CD8-positive, alpha-beta memory T cell (primary cell): Measurements from ENCODE around the gene JAM2. TPM values are rescaled to one million over a fixed set of nuclear protein-coding genes. Genes with fewer than 3 reads are reported as not detected.
"Not testable (repeated sequence)": the region's sequence is repeated elsewhere in the genome, so short reads cannot be mapped to it uniquely, and the experiment has no call there.

Experiments used
- CTCF ChIA-PET: fragments of 350-600 bp; sonication (Branson Sonifier 250); formaldehyde crosslinking; loops from one replicate; lab custom pipeline; 2021; ENCODE audit warnings: antibody characterized with exemption; lab: Charles Lee
- POLR2A ChIA-PET: fragments of 350-600 bp; sonication (Branson Sonifier 250); formaldehyde crosslinking; loops from one replicate; lab custom pipeline; 2021; ENCODE audit warnings: antibody characterized with exemption; lab: Charles Lee
- DNase-seq, 5 donors: peaks; one replicate each; pipeline versions ENCODE4 v3.0.0 to v3.0.0-alpha.2; 2020 to 2022; ENCODE audit warnings: mixed read lengths in 1 of 5
- H3K27ac ChIP-seq: one replicate; pipeline ENCODE4 v1.7.0; 2013; ENCODE audit warnings: low read depth, mild to moderate bottlenecking, low read length, moderate library complexity
- H3K27me3 ChIP-seq: 2 replicates; pipeline ENCODE4 v1.7.0; 2013; ENCODE audit warnings: low read length, mild to moderate bottlenecking; ENCODE audit not compliant: insufficient read depth, poor library complexity, severe bottlenecking
- H3K36me3 ChIP-seq: 2 replicates; pipeline ENCODE4 v1.7.0; 2013; ENCODE audit warnings: mild to moderate bottlenecking, low read length, moderate library complexity; ENCODE audit not compliant: insufficient read depth
- H3K4me1 ChIP-seq: 2 replicates; pipeline ENCODE4 v1.7.0; 2013; ENCODE audit warnings: mild to moderate bottlenecking, low read length, moderate library complexity; ENCODE audit not compliant: insufficient read depth
- H3K4me3 ChIP-seq: 2 replicates; pipeline ENCODE4 v1.7.0; 2013; ENCODE audit warnings: mild to moderate bottlenecking, low read length
- H3K9me3 ChIP-seq: 2 replicates; pipeline ENCODE4 v1.7.0; 2013; ENCODE audit warnings: mild to moderate bottlenecking, low read length
- H3K27ac Mint-ChIP-seq, 8 donors: one replicate each; pipeline ENCODE4 v1.8.0; 2020 to 2021; ENCODE audit warnings: mixed read lengths in 8 of 8, mild to moderate bottlenecking in 6 of 8, inconsistent platforms in 3 of 8, moderate library complexity in 3 of 8
- H3K27me3 Mint-ChIP-seq, 2 donors: one replicate each; pipeline ENCODE4 v1.8.0; 2020 to 2021; ENCODE audit warnings: mixed read lengths in 2 of 2, mild to moderate bottlenecking in 1 of 2, moderate library complexity in 1 of 2
- H3K36me3 Mint-ChIP-seq, 3 donors: one replicate each; pipeline ENCODE4 v1.8.0; 2020 to 2021; ENCODE audit warnings: mixed read lengths in 3 of 3, inconsistent platforms in 1 of 3, mild to moderate bottlenecking in 1 of 3
- H3K4me1 Mint-ChIP-seq, 3 donors: one replicate each; pipeline ENCODE4 v1.8.0; 2020 to 2021; ENCODE audit warnings: mixed read lengths in 3 of 3, inconsistent platforms in 1 of 3, mild to moderate bottlenecking in 1 of 3
- H3K4me3 Mint-ChIP-seq, 7 donors: one replicate each; pipeline ENCODE4 v1.8.0; 2020 to 2021; ENCODE audit warnings: mixed read lengths in 7 of 7, mild to moderate bottlenecking in 6 of 7, moderate library complexity in 4 of 7, inconsistent platforms in 2 of 7
- H3K9me3 Mint-ChIP-seq, 5 donors: one replicate each; pipeline ENCODE4 v1.8.0; 2020 to 2022; ENCODE audit warnings: mixed read lengths in 5 of 5, mild to moderate bottlenecking in 3 of 5, moderate library complexity in 2 of 5, inconsistent platforms in 1 of 5
- polyA plus RNA-seq: library from polyadenylated mRNA; unstranded; fragments of 300-500 nt; fragmentation: Illumina TruSeq; gene quantifications from one replicate; pipeline ENCODE4 v1.2.3, GENCODE V29; 2021
- total RNA-seq, 2 experiments: library from RNA; stranded (reverse); gene quantifications; one replicate each; pipeline ENCODE4 v1.2.3, GENCODE V29; 2021

Gene JAM2
- total and polyA plus RNA-seq, 3 experiments from 2014 or later = 1.2 to 1.4 TPM; not detected in 1

DNA sequence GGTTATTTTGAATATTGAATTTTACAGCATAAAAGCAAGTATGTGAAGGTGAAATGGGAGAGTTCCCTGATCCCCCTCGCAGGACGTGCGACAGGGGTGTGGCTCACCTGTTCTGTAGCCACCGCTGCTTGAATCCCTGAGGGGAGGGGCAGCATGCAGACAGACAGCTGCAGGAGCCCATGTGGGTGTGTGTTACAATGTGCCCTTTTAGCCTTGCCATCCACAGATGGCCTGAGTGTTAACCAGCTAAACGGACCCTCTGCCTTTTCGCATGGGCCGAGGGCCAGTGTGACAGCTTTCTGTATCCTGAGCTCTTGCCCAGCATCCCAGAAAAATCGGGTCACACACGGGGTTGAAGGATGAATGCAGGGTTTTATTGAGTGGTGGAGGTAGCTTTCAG, 43.3 kb downstream of the JAM2 start:
- Mint-ChIP-seq H3K9me3 (no peaks in the 10 kb centered on the region), H3K36me3 (no peaks in the 10 kb centered on the region), H3K4me3 (no peak overlapping the region), H3K27me3 (peaks cover 4 to 12% of the 10 kb centered on the region in 2 donors), H3K4me1 (no peaks in the 10 kb centered on the region), H3K27ac (no peak overlapping the region)
- CTCF ChIA-PET = interaction anchor here (1.0 kb wide), 1 partner anchor 9 kb away, joined by 3 read pairs; no protein-coding TSS in a partner anchor
- no peak for DNase-seq
- POLR2A ChIA-PET = no interaction called here
- Histone ChIP-seq H3K4me3 (no peak overlapping the region), H3K9me3 (no peaks in the 10 kb centered on the region), H3K4me1 (no peaks in the 10 kb centered on the region), H3K36me3 (no peaks in the 10 kb centered on the region), H3K27ac (no peak overlapping the region), H3K27me3 (no peaks in the 10 kb centered on the region)

DNA sequence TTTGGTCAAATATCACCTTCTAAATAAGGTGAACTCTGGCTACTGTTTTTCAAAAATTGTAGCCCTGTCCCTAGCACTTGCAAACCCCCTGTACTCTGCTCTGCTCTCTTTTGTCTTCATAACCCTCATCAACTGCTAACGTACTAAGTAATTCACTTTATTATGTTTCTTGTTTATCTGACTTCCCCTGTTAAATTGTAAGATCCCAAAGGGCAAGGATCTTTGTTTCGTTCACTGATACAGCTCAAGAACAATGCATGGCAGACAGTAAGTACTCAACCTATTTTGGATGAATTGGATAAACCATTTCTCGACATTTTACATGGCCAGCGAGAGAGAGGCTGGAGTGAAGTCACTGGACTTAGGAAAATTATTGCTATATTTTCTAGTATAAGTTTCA, 48.7 kb downstream of the JAM2 start:
- Histone ChIP-seq H3K27ac (no peak overlapping the region), H3K27me3 (no peaks in the 10 kb centered on the region), H3K4me3 (no peak overlapping the region), H3K9me3 (no peaks in the 10 kb centered on the region), H3K4me1 (no peaks in the 10 kb centered on the region), H3K36me3 (no peaks in the 10 kb centered on the region)
- Mint-ChIP-seq H3K9me3 (no peaks in the 10 kb centered on the region), H3K27me3 (peaks cover 6 to 13% of the 10 kb centered on the region in 2 donors), H3K4me3 (no peak overlapping the region), H3K27ac (no peak overlapping the region), H3K4me1 (no peaks in the 10 kb centered on the region), H3K36me3 (no peaks in the 10 kb centered on the region)
- ChIA-PET POLR2A (no interaction called here), CTCF (no interaction called here)
- DNase-seq = no peak

DNA sequence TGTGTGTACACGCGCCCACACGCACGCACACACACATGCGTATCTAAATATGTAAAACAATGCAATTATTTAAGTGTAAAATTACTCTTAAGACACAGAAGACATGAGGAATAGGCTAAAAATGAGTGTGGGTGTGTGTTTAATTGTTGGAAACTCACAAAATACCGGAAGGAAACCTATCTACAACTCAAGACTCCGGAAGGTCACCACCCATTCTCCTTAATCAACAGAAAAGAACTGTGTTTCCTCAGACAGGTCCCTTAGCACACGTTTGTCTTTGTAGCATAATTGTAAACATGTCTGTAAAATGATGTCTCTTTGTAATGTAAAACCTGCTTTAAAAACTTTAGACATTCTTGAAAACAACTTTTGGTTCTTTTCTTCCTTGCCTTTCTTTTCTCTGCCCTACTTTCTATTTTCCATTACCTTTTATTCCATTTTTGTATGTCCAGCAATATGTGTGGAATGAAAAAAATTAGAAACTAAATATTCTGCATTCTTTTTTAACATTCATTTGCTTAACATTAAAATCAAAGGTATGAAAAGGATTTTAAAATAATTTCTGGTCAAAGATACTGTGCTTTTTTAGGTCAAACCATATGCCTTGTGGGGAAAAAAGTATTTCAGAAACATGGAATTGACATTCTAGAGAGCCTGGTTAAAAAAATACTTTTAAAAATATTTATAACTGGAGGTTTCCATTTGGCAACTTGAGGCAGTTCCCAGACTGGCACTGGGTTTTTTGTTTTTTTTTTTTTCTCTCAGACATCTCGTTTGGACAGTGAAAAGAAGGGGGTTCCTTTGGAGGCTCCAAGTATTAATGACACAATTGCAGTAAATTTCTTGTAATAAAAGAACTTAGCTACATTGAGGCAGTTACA, 49.5 kb downstream of the JAM2 start:
- no peak overlapping the region for H3K27ac ChIP-seq
- no peaks in the 10 kb centered on the region for H3K27me3 ChIP-seq
- no peak overlapping the region for H3K27ac Mint-ChIP-seq
- no peaks in the 10 kb centered on the region for H3K4me1 ChIP-seq
- DNase-seq = no peak
- no peak overlapping the region for H3K4me3 Mint-ChIP-seq
- no peaks in the 10 kb centered on the region for H3K36me3 ChIP-seq
- ChIA-PET CTCF (no interaction called here), POLR2A (no interaction called here)
- H3K4me1 Mint-ChIP-seq = no peaks in the 10 kb centered on the region
- no peaks in the 10 kb centered on the region for H3K36me3 Mint-ChIP-seq
- no peaks in the 10 kb centered on the region for H3K9me3 Mint-ChIP-seq
- H3K4me3 ChIP-seq = no peak overlapping the region
- H3K27me3 Mint-ChIP-seq = peaks cover 3 to 13% of the 10 kb centered on the region in 2 donors
- no peaks in the 10 kb centered on the region for H3K9me3 ChIP-seq

DNA sequence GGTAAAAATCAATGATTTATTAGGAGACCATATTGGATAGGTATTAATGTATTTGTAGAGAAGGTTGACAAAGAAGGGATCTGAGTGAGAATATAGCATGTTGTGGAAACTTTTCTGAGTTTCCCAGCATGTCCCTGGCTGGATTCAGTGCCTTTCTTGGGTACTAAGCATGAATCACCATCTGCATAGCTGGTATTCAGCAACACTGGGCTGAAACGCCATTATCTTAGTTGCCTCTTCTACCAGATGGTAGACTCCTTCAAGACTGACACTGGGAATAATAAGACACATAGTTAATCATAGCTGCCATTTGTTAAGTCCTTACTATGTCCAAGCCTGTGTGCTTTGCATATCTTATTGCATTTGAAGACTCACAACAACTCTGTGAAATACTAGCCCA, 50.2 kb downstream of the JAM2 start:
- H3K27ac ChIP-seq = no peak overlapping the region
- no peaks in the 10 kb centered on the region for H3K36me3 Mint-ChIP-seq
- no peak overlapping the region for H3K4me3 Mint-ChIP-seq
- no peaks in the 10 kb centered on the region for H3K27me3 ChIP-seq
- no peaks in the 10 kb centered on the region for H3K36me3 ChIP-seq
- no peak overlapping the region for H3K27ac Mint-ChIP-seq
- H3K4me1 ChIP-seq = no peaks in the 10 kb centered on the region
- H3K27me3 Mint-ChIP-seq = peaks cover 3 to 13% of the 10 kb centered on the region in 2 donors
- POLR2A ChIA-PET = no interaction called here
- CTCF ChIA-PET = no interaction called here
- H3K4me1 Mint-ChIP-seq = no peaks in the 10 kb centered on the region
- H3K4me3 ChIP-seq = no peak overlapping the region
- H3K9me3 ChIP-seq = no peaks in the 10 kb centered on the region
- no peak for DNase-seq
- H3K9me3 Mint-ChIP-seq = no peaks in the 10 kb centered on the region

DNA sequence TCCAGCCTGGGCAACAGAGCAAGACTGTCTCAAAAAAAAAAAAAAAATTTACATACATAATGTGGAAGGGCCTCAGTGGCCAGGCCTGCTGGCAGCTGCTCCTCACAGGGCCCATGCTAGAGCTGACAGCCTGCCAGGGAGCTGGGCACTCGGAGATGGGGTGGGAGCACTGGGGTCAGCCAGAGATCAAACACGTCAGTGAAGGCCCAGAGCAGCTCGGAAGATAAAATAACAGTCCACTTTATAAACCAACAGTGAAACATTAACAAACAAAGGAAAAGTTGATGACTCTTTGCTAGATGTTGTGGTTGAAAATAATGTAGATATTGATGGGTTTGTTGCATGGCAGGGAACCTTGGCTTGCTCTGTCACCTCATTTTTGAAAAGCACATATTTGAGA, 52.9 kb downstream of the JAM2 start:
- Histone ChIP-seq H3K9me3 (no peaks in the 10 kb centered on the region), H3K27me3 (no peaks in the 10 kb centered on the region), H3K4me1 (no peaks in the 10 kb centered on the region), H3K27ac (no peak overlapping the region), H3K4me3 (no peak overlapping the region), H3K36me3 (no peaks in the 10 kb centered on the region)
- CTCF ChIA-PET = no interaction called here
- H3K27me3 Mint-ChIP-seq = peaks cover 3 to 13% of the 10 kb centered on the region in 2 donors
- H3K27ac Mint-ChIP-seq = no peak overlapping the region
- no peaks in the 10 kb centered on the region for H3K4me1 Mint-ChIP-seq
- H3K9me3 Mint-ChIP-seq = no peaks in the 10 kb centered on the region
- POLR2A ChIA-PET = no interaction called here
- no peaks in the 10 kb centered on the region for H3K36me3 Mint-ChIP-seq
- no peak for DNase-seq
- H3K4me3 Mint-ChIP-seq = no peak overlapping the region

DNA sequence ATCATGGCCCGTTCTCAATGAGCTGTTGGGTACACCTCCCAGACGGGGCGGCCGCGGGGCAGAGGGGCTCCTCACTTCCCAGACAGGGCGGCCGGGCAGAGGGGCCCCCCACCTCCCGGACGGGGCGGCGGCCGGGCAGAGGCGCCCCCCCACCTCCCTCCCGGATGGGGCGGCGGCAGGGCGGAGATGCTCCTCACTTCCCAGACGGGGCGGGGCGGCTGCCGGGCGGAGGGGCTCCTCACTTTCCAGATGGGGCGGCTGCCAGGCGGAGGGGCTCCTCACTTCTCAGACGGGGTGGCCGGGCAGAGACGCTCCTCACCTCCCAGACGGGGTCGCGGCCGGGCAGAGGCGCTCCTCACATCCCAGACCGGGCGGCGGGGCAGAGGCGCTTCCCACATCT, 56.4 kb downstream of the JAM2 start:
- H3K27me3 Mint-ChIP-seq, H3K9me3 ChIP-seq, H3K36me3 ChIP-seq, H3K27me3 ChIP-seq, H3K36me3 Mint-ChIP-seq, DNase-seq, H3K4me3 ChIP-seq, H3K4me3 Mint-ChIP-seq, H3K27ac ChIP-seq, H3K27ac Mint-ChIP-seq, H3K4me1 ChIP-seq, CTCF ChIA-PET, H3K9me3 Mint-ChIP-seq, H3K4me1 Mint-ChIP-seq, POLR2A ChIA-PET: not testable (repeated sequence)

DNA sequence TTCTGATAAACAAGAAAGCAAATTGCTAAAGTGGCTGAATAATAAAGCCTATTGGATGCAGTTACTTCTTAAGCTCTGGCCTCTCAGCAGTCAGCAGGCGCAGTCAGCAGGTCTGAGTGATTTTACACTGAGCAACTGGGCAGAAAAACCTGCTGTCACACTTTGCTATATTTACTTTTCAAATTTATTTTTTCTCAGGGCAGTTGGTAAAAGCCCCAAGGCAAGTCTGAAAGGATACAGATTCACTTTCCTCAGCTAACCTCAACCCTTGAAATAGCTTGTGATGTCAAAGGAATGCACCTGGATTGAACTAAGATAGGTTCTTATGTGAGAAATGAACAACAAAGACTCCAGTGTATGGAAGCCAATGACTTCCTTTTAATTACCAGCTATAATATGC, 61.7 kb downstream of the JAM2 start:
- ChIA-PET CTCF (interaction anchor here (1.7 to 2.1 kb wide), 2 partner anchors 7 to 93 kb away, joined by 7 to 8 read pairs; no protein-coding TSS in a partner anchor), POLR2A (no interaction called here)
- Mint-ChIP-seq H3K36me3 (peaks cover 0 to 1% (median 0%) of the 10 kb centered on the region in 3 donors), H3K27ac (peak overlapping the region in 1 of 8 donors; percentile 6), H3K4me3 (no peak overlapping the region), H3K9me3 (no peaks in the 10 kb centered on the region), H3K27me3 (peaks cover 0 to 2% of the 10 kb centered on the region in 2 donors), H3K4me1 (no peaks in the 10 kb centered on the region)
- no peaks in the 10 kb centered on the region for H3K9me3 ChIP-seq
- no peak overlapping the region for H3K27ac ChIP-seq
- DNase-seq = no peak
- H3K4me3 ChIP-seq = no peak overlapping the region
- no peaks in the 10 kb centered on the region for H3K27me3 ChIP-seq
- no peaks in the 10 kb centered on the region for H3K4me1 ChIP-seq
- H3K36me3 ChIP-seq = no peaks in the 10 kb centered on the region

DNA sequence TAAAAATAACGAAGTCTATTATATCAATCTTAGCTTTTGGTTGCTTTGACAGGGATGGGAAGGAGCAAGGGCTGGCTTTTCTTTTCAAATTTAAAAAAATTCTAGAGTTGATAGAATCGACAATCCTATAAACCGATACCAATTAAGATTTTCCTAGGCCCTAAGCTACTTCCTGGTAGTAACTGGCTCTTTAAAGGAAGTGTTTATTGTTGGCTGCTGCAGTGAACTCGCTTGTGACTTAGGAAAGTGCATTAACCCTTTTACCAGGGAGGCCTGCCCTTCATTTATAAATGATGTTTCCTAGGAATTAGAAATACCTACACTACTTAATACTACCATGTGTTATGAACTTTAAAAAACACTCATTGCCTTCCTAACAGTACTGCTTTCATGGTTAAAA, 62.5 kb downstream of the JAM2 start:
- no peak overlapping the region for H3K27ac Mint-ChIP-seq
- H3K27me3 ChIP-seq = no peaks in the 10 kb centered on the region
- no peaks in the 10 kb centered on the region for H3K4me1 Mint-ChIP-seq
- peaks cover 0 to 1% (median 0%) of the 10 kb centered on the region in 3 donors for H3K36me3 Mint-ChIP-seq
- H3K4me1 ChIP-seq = no peaks in the 10 kb centered on the region
- no peak overlapping the region for H3K27ac ChIP-seq
- H3K9me3 ChIP-seq = no peaks in the 10 kb centered on the region
- H3K27me3 Mint-ChIP-seq = peaks cover 0 to 2% of the 10 kb centered on the region in 2 donors
- no peaks in the 10 kb centered on the region for H3K9me3 Mint-ChIP-seq
- no peak overlapping the region for H3K4me3 Mint-ChIP-seq
- ChIA-PET CTCF (interaction anchor here (1.7 kb wide), 1 partner anchor 93 kb away, joined by 8 read pairs; no protein-coding TSS in a partner anchor), POLR2A (no interaction called here)
- no peak for DNase-seq
- H3K4me3 ChIP-seq = no peak overlapping the region
- H3K36me3 ChIP-seq = no peaks in the 10 kb centered on the region
